NT2/D1 (cell line): ENCODE results near the gene EEFSEC.

Experiments
- SUZ12 ChIP-seq: IDR thresholded peaks from 2 replicates; pipeline ENCODE4 v1.6.1; 2011; ENCODE audit not compliant: insufficient read length, insufficient read depth; ENCODE audit errors: extremely low read depth
- YY1 ChIP-seq: IDR thresholded peaks from 2 replicates; pipeline ENCODE4 v1.6.1; 2011; ENCODE audit not compliant: insufficient read length, insufficient read depth
- ZNF274 ChIP-seq: IDR thresholded peaks from 2 replicates; pipeline ENCODE4 v1.6.1; 2011; ENCODE audit warnings: mild to moderate bottlenecking, low read depth, low read length

DNA sequence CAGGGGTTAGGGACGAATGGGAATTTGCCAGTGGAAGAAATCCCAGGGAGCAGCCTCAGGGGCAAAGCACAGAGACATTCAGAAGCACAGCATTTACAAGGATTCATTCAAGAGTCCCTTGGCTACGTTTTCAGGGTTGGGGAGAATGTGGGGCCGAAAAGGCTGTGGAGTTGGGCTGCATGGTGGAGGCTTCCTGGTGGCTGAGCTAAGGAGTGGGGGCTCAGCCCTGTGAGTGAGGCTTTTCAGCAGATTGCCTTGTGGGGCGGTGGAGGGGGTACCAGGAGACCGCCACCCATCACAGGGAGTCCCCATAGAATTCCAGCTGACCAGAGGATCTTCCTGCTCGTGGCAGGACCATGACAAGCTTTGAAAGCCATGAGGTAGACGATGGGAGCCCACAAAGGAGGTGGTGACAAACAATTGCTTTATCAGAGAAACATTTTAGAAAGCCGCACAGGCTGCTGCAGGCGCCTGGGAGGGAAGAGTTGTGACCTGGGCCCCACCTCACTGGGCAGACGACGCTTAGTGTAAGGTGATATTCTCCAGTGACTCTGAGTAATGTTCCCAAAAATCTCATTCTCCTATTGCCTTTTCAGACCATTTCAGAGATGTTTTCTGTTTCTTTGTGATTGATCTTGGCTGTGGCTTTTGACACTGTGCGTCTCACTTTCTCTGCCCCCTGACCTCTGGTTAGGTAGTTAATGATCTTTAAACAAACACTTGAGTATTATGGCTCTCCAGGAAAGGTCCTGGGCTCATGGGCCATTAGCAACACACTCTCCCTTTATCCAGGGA lies 185.5 kb downstream of the EEFSEC start:
- no peak for TF ChIP-seq YY1
- no peak for TF ChIP-seq ZNF274
- no peak for TF ChIP-seq SUZ12
